NOMO-1 treated with dmso at 0.1 percent for 144 hours (cell line): ENCODE data around the gene PSAT1.

Experiments used
- DNase-seq: peaks from one replicate; lab custom pipeline; 2025; ENCODE audit not compliant: unreplicated experiment; lab: John Stamatoyannopoulos, UW

The PSAT1 gene

DNA sequence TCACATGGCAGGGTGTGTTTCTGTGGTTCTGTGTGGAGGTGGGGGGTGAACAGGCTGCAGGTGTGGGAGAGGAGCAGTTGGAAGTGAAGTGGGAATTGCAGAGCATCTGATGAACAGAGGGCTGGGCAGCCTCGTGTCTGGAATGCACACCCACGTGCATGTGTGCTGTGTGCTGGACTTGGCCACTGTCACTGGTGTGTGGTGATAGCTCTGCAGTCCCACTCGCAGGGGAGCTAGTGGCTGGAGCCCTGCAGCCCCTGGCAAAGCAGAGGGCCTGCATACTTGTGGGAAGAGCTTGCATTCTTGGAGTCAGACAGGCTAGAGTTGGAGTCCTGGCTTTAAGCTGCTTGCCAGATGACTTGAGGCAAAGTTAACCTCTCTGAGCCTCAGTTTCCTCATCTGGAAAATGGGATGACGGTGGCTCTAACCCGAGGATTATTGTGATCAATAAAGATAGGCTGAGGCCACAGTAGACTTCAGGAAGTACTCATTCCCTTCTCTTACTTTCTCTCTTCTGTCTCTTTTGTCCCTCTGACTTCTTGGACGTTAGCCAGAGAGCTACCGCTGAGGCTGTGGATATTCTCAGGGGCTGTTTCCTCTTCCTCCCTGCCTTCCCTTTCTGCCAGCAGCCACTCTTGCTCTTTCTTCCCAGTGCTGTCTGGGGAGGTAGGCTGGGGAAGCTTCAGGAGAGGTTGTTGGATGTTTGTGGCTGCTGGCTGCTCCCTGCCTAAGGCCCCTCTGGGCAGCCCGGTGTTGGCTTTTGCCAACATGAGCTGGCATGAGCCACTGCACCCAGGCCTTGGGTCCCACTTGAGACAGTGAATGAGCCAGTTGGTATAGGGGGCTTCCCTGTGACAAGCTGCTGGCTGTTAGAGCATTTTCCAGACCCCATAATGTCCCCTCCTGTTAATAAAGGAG lies 18.3 kb downstream of the PSAT1 start:
- DNase-seq, result no peak

DNA sequence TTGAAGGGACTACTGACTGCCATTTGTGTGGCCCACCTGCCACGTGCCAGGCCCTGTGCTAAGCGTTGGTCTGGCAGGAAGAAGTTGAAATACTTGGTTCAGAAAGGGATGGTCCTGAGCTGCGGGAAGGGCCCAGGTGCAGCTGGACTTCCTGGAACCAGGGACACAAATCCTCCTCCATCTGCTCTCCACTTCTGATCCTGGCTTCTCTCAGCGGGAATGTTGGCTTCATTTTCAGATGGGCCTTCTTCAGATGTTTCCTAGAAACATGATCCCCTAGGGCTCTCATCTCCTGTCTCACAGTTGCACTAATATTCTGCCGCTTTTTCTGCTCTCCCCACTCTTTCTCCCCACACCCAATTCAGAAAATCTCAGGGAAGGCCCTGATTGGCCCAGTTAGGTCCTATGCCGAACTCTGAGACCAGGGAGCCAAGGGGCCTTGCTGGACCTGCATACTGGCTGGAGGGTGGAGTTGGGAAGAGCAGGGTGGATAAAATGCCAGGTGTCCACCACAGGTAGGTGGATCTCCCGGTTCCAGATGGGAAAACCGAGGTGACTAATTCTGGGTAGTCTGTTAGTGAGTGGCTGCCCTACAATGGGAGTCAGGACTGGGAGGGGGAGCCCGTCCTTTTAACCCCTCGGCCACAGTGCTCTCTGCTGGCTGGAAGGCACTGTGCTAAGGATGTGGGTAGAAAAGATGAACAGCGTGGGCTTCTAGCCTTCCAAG lies 19.4 kb downstream of the PSAT1 start:
- DNase-seq, result no peak

DNA sequence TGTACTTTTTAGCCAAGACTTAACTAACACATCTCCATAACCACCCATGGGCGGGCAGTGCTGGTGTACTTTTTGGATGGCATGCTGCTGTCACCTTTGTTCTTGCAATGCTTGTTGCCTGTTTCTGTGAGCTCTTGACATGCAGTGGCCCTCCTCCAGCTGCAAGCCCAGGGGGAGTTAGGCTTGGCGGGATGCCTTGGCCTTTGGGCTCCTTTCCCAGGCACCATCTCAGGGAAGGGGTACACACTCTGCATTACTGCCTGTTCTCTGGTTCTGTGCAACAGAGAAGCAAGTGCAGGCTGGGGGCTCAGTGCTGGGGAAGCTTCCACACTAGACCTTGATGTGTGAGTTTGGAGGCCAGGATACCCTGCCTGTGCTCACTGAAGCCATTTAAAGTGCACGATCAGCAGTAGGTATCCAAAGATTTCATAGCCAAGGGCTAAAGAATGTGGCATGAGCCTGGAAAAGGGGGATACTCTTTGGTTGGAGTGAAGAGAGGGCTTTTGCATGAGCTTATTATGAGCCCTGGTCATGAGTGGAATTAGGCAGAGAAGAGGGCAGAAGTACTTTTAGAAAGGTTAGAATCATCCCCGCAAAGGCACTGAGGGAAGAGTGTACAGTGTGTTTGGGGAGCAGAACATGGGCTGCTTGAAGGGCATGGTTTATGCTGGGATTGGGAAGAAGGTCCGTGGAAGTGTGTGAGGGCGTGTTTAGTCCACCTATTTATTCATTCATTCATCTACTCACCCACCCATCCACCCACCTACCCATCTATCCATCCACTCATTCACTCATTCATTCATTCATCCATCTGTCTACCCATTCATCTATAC lies 22.5 kb downstream of the PSAT1 start:
- DNase-seq, result no peak

DNA sequence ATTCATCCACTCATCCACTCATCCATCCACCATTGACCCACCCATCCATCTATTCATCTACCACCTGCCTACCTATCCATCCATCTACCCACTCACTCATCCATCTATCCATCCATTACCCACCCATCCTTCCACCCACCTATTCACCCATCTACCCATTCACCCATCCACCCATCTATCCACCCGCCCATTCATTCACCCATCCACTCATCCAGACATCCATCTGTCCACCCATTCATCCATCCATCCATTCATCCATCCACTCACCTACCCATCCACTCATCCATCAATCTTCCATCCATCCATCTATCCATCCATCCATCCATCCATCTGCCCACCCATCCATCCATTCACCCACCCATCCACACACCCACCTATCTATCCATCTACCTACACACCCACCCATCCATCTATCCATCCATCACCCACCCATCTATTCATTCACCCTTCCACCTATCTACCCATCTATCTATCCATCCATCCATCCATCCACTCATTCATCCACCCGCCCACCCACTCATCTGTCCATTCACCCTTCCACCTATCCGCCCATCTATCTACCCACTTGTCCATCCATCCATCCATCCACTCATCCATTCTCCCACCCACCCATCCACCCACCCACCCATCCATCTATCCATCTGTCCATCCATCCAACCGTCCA lies 23.2 kb downstream of the PSAT1 start:
- DNase-seq, result no peak

DNA sequence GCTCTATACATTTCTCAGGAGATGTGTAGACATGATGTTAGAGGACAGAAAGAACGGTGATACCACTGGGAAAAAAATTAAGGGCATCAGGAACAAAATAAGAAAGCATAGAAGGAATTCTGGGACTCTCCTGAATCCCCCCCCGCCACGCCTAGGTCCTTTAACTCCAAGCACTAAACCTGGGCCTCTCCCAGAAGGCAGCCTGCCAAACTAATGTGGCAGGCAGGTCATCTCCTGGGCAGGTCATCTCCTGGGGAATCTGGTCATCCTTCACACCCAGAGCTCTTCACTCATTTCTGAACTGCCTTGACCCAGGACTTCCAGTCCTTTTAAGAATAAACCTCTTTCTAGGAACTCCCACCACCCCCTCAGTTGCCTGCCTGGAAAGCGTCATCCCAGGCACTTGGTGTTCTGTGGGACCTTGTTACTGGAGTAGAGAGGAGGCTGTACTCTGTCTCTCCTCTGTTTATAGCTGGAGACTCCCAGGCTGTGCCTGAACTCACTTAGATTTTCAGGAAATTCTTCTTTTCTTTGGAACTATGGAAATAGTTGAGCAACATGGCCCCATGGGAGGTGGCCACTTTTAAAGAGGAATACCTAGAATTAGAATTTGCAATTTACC lies 24.1 kb downstream of the PSAT1 start:
- DNase-seq, result no peak

DNA sequence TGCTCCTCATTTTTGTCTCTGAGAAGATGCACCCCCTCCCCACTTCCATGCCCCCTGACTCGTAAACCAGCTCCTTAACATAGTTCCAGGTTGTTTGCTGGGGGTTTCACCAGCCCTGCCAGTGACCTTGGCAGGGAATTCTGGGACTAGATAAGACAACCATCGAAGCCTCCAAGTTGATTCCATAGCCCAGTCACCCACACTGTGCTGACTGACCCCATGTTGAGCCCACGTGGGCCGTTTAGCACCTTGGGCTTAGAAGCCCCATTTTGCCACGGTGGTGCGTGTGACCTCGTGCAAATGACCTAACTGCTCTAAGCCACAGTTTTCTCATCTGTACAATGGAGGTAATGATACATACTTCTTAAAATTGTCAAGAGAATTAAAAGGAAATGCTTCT lies 24.6 kb downstream of the PSAT1 start:
- DNase-seq, result no peak

DNA sequence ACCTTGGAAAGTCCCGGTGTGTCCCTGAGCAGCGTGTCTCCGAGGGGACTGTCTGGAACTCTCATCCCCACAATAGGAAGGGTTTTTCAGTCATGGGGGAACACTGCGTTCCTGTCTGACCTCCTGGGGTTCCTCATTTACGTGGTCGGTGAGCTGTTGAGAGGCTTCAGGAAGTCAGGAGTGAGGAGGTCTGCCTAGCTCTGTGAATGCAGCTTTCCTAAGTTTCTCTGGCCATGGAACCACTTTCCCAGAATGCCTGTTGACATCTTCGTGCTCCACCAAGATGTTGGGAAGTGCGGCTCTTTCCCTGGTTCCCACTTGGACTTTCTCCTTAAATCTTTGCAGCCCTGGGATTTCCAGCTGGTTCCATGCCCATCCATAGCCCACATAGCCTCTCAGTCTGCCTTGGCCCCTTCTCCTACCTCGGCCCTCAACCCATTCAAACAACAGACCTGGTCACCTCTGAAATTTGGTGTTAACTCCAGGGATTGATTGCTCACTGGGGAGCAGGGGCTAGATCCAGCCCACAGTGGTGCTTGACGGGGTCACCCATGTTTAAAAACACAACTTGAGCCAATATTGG lies 27.2 kb downstream of the PSAT1 start:
- no peak for DNase-seq

DNA sequence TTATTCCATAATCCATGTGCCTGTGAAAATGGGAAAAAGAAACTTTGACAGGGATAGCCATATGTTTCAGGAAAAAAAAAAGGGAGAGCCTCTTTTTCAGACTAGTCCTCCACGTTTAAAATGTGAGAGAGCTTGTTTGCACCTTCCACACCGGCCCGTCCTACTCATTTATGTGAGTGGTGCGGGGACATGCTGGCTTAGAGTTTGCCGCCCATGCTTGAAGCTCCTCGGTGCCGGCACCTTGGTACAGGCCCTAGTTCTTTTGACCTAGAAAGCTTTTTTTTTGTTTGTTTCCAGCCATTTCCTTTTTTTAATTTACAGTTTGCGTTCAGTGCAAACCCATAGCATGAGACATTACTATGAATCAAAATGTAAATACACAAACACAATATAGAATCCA lies 27.8 kb downstream of the PSAT1 start:
- no peak for DNase-seq

DNA sequence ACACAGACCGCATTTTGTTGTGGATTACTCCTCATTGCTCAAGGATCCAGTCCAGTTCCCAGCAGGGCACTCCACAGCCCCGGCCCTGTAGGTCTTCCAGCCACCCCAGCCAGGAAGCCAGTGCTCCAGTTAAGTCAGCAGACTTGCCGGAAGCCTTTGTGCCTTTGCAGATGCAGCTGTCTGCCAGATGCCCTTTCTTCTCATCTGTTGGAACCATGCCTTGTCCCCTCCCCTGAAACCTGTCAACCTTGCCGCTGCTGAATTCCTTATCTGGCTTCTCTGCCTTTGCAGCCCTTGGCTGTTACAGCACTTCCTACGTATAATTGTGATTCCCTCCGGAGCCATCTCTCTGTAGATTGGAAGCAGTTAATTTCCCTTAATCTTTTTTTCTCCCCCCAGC lies 28.4 kb downstream of the PSAT1 start:
- DNase-seq, result no peak

DNA sequence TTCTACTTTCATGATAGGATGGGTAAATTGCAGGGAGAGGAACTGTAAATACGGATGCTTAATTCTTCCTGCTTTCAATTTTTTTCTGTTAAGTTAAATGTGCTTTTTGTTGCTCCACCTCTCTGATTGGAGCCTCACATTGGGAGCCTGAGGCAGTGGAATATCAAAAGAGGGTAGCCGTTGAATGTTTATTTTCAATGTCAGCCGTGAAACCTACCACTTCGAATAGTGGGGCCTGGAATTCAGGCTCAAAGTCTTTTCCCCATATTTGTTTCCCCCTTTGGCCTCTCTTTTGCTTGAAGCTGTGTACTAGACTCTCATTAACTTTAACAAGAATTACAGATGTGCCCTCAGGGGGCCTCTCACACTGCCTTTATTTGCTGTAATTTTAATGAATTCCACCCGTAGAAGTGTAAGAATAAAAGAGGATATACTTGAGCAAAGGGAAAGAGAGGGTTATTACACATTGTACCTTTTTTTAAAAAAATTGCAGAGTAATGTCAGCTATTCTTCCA lies 29.0 kb downstream of the PSAT1 start:
- no peak for DNase-seq

DNA sequence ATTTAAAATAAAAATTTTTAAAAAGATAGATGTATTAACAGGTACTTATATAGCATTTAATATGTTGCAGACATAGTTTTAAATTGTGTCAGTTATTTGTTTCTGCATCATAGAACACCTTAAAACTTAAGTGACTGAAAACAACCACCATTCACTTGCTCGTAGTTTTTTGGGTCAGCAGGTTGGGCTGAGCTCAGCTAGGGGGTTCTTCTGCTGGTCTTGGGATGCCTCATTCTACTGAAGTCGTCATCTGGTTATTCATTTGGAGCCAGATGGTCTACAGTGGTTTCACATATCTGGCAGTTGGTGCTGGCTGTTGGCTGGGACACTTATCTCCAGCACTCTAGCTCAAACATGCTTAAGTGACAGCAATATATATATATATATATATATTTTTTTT lies 29.6 kb downstream of the PSAT1 start:
- DNase-seq, result no peak

DNA sequence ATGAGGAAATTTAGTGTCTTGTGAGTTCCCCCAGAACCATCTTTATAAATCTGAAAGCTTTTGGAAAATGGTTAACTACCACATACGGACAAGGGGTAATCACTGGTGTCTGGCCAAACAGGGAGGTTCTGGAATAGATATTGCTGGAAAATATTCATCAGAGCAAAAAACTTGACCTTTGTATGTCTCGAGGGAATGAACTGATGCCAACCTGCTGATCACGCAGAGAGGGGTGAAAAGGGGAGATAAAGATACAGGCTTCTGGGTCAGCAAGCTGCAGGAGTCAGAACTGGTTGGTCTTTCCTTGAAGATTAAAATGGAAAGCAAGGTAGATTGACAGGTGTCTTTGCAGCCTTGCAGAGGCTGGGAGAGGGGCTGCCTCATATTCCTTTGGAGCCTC lies 35.5 kb downstream of the PSAT1 start:
- no peak for DNase-seq

DNA sequence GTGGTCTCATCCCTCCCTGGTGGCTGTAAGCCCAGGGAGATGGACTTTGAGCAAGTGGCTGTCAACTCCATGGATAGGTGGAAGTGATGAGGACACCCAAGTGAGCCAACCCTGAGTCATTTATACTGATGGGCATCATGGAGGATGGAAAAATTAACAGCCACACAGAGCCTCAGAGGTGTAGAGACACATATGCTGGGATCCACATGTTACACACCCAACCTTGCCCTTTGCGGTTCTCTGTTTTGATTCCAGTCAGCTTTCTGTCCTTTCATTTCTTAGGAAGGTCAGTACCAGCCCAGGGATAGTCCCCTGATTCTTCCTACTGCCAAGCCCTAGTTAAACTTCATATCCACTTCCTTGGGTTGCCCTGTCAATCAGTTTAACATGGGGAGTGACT lies 51.9 kb downstream of the PSAT1 start:
- DNase-seq, result no peak

DNA sequence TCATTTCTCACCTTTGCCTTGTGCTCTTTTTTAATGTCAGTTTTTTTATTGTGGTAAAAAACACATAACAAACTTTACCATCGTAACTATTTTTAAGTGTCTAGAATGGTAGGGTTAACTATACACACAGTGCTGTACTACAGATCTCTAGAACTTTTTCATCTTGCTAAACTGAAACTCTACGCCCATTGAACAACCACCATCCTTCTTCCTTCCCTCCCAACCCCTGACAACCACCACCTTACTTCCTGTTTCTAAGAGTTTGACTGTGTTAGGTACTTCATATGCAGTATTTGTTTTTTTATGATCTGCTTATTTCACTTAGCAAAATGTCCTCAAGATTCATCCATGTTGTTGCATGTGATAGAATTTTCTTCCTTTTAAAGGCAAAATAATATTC lies 54.9 kb downstream of the PSAT1 start:
- DNase-seq, result peak; percentile 4

DNA sequence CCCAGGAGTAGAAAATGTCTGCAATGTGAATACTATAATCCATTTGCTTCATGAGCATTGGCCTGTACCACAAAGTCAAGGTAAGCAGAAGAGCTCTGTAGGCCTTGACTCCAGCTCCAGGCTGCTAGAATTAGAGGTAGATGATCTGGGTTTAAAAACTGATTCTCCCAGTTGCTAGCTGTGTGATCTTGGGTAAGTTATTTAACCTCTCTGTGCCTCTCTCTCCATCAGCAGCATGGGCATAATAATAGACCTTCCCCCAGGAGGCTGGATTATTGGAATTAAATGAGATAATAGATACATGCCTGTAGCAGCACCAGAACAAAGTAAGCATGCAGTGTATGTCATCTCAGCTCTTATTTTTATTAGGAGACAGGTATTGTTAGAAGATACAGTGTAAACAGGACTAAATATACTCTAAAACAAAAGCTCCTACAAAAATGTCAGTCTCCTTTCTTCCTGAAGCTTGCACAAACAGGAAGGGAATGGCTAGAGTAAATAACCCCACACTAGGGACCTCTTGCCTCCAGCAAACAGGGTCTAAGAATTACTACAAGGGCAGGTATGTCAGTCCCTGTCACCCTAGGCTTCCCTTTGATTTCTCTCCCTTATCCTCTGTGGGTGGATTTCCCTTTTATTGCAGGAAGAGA lies 57.5 kb downstream of the PSAT1 start:
- no peak for DNase-seq

DNA sequence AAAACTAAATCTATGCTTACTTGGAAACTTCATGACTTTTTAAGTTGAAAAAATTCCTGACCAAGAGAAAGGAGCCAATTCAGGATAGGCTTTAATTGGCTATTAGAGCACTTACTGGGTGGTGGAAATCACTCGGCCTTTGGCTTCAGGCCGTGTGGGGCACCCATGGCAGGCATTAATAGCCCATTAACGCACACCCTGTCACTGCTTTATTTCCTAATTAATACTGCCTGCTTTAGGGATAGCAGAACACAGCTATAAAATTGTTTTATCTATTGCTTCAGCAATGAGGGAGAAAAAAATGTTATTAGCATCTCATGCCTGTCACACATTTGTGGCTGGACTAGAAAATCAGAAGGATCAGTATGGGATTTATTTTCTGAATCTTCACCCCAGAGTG lies 58.1 kb downstream of the PSAT1 start:
- no peak for DNase-seq

DNA sequence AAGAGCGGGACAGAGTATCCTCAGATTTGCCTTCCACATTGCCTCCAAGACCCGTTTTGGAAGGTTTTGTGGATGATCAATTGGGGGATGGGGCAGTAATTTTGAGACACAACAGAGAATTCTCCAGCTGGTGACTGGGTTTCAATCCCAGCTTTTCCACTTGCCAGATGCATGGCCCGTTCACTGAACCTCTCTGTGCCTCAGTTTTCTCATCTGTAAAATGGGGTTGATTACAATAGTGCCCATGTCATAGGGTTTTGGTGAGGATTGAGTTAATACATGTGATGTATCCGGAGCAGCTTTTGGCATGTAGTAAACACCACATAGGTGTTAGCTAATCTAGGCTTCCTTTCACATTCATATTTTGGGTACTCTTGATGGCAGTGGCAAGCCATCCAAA lies 59.7 kb downstream of the PSAT1 start:
- no peak for DNase-seq

DNA sequence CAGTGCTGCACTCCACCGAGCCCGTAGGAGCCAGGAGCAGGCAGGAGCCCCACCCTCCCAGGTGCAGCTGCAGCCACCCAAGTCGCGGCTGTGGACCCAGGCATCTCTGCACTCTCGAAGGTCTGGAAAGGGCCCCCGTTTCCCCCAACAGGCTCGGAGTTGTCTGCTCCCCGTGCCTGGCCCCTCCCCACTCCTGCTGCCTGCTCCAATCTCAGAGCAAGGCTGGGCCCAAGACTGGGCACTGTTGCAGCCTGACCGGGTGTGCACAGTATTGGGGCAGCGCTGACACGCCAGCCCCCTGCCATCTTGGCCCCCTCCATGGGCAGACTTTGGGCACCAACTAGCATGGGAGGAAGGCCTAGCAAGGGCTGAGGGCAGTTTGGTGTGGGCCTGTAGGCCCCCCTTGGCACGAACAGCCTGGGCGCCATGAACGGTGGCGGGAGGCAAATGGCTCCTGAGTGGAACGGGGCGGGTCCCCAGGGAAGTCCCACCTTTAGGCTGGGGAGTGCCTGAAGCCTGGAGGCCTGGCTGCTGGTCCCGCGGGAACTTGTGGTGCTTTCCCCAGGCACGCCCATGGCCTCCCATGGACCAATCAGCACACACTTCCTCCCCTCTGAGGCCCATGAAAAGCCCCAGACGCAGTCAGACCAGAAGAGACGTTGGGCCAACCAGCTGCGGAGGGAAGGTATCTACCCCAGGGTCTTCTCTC lies 60.4 kb downstream of the PSAT1 start:
- DNase-seq, result no peak
